ENCODE measurements around the gene HIF3A. TPM values are rescaled to one million over a fixed set of nuclear protein-coding genes. Genes with fewer than 3 reads are reported as not detected.

The HIF3A gene
- total and polyA plus RNA-seq, 2 of the 8 experiments (the other 6 are each of a cell fraction or from before 2014, with no cell fraction given), result 38.6 to 38.8 TPM

- TF ChIP-seq, protein P1, sequence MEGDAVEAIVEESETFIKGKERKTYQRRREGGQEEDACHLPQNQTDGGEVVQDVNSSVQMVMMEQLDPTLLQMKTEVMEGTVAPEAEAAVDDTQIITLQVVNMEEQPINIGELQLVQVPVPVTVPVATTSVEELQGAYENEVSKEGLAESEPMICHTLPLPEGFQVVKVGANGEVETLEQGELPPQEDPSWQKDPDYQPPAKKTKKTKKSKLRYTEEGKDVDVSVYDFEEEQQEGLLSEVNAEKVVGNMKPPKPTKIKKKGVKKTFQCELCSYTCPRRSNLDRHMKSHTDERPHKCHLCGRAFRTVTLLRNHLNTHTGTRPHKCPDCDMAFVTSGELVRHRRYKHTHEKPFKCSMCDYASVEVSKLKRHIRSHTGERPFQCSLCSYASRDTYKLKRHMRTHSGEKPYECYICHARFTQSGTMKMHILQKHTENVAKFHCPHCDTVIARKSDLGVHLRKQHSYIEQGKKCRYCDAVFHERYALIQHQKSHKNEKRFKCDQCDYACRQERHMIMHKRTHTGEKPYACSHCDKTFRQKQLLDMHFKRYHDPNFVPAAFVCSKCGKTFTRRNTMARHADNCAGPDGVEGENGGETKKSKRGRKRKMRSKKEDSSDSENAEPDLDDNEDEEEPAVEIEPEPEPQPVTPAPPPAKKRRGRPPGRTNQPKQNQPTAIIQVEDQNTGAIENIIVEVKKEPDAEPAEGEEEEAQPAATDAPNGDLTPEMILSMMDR (IDR thresholded peaks at IDR 0.05; ENCODE audit: control extremely low read depth in 1 of 3, insufficient read depth in 1 of 3, low read depth in 1 of 3, low read length in 3 of 3), result no peak
- TF ChIP-seq JUND (IDR thresholded peaks at IDR 0.05; ENCODE audit: low read length) (no peak), KDM4A (IDR thresholded peaks at IDR 0.05; ENCODE audit: low read depth, low read length, severe bottlenecking) (no peak), GABPA (IDR thresholded peaks at IDR 0.05; ENCODE audit: borderline replicate concordance, insufficient read depth, low read length) (no peak), YY1 (IDR thresholded peaks at IDR 0.05; ENCODE audit: low read depth, low read length) (no peak), SIRT6 (IDR thresholded peaks at IDR 0.05; ENCODE audit: low read length) (no peak), EZH2 (IDR thresholded peaks at IDR 0.05; ENCODE audit: low read depth, low read length, severe bottlenecking) (no peak)
- TF ChIP-seq, protein P2, sequence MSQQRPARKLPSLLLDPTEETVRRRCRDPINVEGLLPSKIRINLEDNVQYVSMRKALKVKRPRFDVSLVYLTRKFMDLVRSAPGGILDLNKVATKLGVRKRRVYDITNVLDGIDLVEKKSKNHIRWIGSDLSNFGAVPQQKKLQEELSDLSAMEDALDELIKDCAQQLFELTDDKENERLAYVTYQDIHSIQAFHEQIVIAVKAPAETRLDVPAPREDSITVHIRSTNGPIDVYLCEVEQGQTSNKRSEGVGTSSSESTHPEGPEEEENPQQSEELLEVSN (IDR thresholded peaks at IDR 0.05), result no peak
Measured at GRCh38 chr19:46283771-46284170, 13.1 kb upstream of the HIF3A start (continued).

Data from H1 (cell line).